IPS-18c (cell line): ENCODE results near the gene DENND4A.
A peak's percentile ranks its signal among the peaks of the same experiment; 100 is the strongest.
"Not testable (repeated sequence)": the region's sequence is repeated elsewhere in the genome, so short reads cannot be mapped to it uniquely, and the experiment has no call there.

ENCODE experiments used
- H3K4me3 ChIP-seq: 2 replicates; pipeline ENCODE4 v1.7.0; 2013; ENCODE audit warnings: low read depth, mild to moderate bottlenecking, low read length, moderate library complexity; ENCODE audit not compliant: insufficient read depth
- H3K9me3 ChIP-seq: one replicate; pipeline ENCODE4 v1.6.1; 2013; ENCODE audit warnings: mild to moderate bottlenecking, low read length, moderate library complexity; ENCODE audit not compliant: control insufficient read depth, insufficient read depth

Gene DENND4A

DNA sequence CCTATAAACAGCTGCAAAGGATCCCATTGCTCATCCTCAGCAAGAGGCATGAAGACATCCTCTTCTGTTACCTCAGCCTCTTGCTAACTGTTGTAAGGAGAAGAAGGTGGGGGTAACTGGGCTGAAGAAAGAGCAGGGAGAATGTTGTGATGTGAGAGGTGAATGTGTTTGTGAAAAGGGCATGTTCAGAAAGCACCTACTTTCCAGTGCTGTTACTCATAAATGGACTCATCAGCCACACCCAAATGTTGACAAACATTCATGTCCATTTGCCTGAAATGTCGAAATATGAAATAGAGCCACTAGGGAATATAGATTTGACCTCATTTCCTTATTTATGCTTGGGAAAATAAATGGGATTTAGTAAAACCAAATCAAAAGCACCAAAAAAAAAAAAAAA, 157.7 kb downstream of the DENND4A start:
- Histone ChIP-seq H3K9me3 (no peaks in the 10 kb centered on the region), H3K4me3 (no peak overlapping the region)

DNA sequence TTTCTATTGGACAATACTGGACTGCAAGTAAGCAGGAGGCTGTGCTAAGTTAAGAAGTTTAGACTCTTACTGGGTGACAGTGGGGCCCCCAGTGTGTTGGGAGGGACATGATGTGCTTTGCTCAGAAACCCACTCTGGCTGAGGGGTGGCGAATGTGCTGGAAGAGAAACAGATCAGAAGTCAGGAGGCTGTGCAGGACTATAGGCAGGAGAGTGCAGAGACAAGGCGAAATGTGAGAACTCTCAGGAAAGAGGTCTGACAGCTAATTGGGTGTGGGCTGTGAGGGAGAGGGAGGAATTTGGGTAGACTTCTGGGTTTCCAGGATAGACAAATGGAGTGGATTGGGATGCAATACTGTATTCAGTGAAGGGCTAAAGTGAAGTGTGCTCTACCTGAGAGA, 158.3 kb downstream of the DENND4A start:
- Histone ChIP-seq H3K4me3 (no peak overlapping the region), H3K9me3 (no peaks in the 10 kb centered on the region)

DNA sequence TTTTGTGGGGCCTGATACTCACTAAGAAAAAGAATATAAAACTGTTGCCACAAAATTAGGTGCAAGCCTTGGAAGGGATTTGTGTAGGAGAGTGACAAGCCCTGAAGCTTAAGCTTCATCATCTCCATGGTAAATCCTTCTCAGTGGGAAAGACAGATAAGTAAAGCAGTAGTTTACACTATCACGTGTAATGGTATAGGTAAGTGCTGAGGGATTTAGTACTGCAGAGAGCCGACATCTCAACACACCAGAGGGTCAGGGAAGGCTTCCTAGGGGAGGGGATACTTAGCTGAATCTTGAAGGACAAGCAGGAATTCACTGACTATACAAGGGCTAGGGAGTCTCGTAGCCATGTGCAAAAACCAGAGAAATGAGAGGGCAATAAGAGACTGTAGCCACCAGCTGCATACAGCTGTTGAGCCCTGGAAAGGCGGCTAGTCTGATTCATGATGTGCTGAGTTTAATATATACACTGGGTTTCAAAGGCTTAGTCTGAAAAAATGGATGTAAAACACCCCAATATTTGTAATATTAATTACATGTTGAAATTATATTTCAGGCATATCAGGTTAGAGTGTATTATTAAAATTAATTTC, 159.2 kb downstream of the DENND4A start:
- Histone ChIP-seq H3K4me3 (no peak overlapping the region), H3K9me3 (no peaks in the 10 kb centered on the region)

DNA sequence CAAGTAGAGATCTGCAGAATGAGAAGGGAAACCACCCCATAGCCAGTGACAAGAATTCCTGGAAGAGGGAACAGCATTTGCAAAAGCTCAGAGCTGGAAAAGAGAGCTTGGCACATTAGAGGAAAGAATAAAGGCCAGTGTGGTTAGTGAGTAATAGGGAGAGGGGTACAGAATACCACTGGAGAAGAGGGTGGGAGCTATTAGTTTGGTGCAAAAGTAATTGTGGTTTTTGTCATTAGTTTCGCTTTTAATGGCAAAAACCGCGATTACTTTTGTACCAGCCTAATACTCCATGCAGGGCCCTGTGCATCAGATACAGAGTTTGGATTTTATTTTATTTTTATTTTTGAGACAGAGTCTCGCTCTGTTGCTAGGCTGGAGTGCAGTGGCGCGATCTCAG, 160.6 kb downstream of the DENND4A start:
- Histone ChIP-seq H3K4me3 (no peak overlapping the region), H3K9me3 (no peaks in the 10 kb centered on the region)

DNA sequence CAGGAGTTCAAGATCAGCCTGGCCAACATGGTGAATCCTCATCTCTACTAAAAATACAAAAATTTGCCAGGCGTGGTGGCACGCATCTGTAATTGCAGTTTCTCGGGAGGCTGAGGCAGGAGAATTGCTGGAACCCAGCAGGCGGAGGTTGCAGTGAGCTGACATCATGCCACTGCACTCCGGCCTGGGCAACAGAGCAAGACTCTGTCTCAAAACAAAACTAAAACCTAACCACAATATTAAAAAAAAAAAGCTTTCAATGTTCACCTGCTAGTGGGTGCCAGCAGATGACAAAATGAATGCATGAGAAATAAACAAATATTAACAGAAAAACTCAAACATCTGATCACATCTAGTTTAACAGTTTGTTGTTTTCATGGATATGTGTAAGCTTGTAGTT, 161.3 kb downstream of the DENND4A start:
- no peaks in the 10 kb centered on the region for H3K9me3 ChIP-seq
- H3K4me3 ChIP-seq = no peak overlapping the region

DNA sequence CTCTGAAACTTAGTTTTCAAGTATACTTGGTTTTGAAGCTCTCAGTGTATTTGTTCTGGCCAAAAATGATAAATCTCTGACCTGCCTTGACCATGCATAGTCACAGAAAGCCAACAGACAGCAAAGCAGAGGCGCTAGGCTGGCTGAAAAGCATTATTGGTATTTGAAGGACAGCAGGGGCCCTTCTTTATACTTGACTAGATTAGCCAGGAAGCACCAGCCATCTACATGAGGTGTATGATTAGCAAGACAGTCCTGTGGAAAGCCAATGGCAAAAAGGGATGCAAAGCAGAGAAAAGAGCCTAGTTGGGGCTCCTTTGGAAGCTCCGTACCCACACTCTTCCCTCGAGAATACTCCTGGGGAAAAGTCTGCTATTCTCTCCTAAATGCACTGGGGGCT, 162.5 kb downstream of the DENND4A start:
- Histone ChIP-seq H3K9me3 (no peaks in the 10 kb centered on the region), H3K4me3 (no peak overlapping the region)

DNA sequence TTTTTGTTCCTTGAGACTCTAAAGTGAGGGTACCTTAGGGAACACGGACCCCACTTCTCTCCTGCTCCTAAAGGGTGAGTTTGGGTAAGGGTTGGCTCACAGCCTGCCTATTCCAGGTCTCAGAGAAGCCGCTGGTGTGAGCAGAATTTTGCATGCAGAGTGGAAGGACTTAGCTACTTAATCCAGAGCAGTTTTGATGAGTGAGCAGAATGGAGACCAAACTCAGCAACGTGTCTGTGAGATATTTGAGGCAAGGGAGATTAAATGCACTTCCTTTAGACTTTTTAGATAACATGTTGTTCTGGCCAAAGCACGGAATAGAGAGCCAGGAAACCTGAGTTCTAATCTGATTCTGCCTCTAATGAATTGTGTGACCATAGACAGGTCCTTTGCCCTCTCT, 165.2 kb downstream of the DENND4A start:
- H3K9me3 ChIP-seq = no peaks in the 10 kb centered on the region
- no peak overlapping the region for H3K4me3 ChIP-seq

DNA sequence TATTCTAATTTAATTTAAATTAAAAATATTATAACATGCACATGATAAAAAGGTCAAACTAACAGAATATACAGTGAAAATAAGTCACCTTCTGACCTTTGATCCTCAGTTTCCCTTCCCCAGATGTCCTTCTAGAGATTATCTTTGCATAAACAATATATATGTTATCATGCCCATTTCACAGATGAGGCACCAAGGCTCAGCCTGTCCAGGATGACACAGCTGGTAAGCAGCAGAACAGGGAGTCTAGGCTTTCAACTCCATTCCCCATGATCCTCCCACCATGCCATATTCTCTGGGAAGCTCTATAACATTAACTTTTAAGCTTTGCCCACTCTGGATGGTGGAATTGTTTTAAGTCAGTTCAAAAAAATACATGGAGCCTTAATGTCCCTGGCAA, 169.0 kb downstream of the DENND4A start:
- Histone ChIP-seq H3K4me3 (no peak overlapping the region), H3K9me3 (no peaks in the 10 kb centered on the region)

DNA sequence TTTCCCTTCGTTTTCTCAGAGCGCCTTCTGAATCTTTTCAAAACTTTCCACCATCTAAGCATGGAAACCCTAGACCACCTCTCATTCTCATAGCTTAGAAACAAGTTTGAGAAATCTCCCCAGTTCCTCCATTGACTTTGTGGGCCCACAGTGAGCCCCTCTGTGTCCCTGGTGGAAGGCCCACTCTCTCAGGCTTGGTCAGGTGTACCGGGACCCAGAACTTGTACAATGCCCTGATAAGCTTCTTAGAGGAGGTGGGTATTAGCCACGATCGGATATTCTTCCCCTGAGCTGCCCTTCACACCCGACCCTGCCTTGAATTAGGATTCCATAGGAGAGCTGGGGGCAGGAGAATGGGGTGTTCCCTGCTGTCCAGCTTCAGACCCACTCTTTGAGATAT, 170.5 kb downstream of the DENND4A start, which contains the start of gene SLC24A1:
Gene SLC24A1 (plus strand): TSS at position 301 of the 400 bp plus-strand sequence. CDS start 2,143 bp downstream, outside the sequence.
- Histone ChIP-seq H3K9me3 (no peaks in the 10 kb centered on the region), H3K4me3 (no peak within 1 kb of the TSS)

DNA sequence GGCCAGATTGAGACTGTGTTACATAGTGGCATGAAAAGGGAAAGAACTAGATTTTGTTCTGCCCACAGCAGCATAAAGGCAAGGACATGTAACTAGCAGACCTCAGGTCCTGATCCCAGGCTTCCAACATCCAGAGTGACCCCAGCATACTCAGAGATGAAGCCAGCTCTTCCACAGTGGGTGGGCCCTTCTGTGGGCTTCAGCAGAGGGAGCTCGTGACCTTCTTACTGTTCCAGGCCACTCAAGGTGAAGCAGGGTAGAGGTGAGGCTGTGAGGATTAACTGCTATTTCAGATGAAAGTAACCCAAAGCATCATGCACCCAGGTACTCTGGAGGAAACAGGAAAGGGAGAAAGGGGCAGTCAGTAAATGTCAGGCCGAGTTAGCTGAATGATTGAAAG, 171.3 kb downstream of the DENND4A start:
- Histone ChIP-seq H3K4me3 (no peak overlapping the region), H3K9me3 (no peaks in the 10 kb centered on the region)

DNA sequence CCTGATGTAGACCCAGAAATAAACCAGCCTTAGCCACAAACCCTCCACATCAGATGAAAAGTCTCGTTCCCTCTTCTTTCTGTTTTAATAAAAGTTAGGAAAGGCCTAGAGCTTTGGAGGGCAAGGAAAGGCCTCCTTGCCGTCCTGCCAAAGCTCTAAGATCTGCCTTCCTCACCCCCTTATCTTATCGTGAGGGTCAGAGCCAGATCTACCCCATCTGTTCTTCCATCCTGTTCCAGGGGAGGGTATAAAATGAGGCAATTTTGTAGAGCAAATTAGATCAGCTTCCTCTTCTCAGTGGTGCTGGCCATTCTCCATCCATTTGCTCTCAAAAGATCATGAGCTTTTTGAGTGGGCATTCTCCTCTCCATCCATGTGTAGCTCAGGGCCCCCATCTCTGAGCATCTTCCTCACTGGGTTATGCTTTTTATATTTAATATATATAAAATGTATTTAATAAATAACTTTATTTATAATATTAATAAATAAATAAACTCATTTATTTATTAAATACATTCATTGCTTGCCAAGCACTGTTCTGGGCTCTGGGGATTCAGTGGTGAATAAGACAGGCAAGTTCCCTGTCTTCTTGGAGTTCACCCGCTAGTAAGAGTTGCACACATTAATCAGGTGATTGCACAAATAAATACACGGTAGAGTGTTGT, 172.3 kb downstream of the DENND4A start:
- Histone ChIP-seq H3K4me3 (no peak overlapping the region), H3K9me3 (no peaks in the 10 kb centered on the region)

DNA sequence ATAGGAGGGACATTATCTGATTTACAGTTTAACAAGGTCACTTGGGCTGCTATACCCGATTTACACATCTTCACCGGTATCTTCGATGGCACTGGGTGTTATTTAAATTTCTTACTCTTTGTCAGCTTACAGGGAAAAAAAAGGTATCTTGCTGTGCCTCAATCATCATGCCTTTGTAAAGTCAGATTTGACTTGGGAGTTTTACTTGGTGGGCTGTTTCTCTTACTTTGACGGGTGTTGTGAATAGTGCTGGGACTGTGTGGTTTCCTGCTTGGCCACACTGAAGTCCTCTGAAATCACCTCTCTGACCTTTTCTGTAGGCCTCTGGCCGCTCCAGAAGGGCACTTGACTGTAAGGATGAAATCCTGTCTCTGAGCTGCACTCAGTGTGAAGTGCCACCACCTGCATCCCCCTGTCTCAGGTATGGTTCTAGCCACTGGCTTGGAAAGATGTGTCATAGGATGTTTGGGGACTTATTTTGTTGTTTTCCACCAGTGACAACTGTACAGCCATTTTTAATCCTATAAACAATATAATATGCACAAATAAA, 173.5 kb downstream of the DENND4A start:
- H3K9me3 ChIP-seq = no peaks in the 10 kb centered on the region
- no peak overlapping the region for H3K4me3 ChIP-seq

DNA sequence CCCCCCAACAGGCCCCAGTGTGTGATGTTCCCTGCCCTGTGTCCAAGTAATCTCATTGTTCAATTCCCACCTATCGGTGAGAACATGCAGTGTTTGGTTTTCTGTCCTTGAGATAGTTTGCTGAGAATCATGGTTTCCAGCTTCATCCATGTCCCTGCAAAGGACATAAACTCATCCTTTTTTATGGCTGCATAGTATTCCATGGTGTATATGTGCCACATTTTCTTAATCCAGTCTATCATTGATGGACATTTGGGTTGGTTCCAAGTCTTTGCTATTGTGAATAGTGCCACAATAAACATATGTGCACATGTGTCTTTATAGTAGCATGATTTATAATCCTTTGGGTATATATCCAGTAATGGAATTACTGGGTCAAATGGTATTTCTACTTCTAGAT, 176.2 kb downstream of the DENND4A start:
- H3K4me3 ChIP-seq = not testable (repeated sequence)

DNA sequence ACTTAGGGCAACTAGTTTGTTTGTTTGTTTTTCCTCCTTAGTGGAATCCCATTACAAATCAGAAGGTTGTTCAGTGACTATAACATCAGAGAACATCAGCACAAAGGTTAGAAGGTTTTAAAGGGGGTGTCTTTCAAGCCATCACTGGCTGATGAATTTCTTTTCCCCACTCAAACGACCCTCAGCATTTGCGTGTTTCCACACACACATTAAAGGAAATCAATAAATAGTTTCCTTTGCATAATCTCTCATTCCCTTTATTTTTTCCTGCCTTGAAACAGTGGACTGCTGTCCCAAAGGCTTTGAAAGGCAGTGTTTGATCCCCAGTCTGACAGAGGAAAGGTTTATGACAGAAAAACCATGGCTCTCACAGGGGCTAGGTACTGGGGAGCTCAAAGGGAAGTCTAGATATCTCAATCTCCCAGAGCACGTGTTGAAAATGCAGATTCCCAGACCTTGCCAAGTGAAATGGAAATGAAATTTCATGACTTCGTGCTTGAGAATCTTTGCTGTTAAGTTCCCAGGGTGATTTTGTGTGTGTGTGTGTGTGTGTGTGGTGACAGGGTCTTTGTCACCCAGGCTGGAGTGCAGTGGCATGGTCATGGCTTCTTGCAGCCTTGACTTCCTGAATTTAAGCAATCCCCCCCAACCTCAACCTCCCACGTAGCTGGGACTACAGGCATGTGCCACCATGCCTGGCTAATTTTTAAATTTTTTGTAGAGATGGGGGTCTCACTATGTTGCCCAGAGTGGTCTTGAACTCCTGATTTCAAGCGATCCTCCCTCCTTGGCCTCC, 178.9 kb downstream of the DENND4A start:
- no peak overlapping the region for H3K4me3 ChIP-seq
- H3K9me3 ChIP-seq = no peaks in the 10 kb centered on the region

More for the DNA sequence above, 176.2 kb downstream of the DENND4A start:
- H3K9me3 ChIP-seq = not testable (repeated sequence)

DNA sequence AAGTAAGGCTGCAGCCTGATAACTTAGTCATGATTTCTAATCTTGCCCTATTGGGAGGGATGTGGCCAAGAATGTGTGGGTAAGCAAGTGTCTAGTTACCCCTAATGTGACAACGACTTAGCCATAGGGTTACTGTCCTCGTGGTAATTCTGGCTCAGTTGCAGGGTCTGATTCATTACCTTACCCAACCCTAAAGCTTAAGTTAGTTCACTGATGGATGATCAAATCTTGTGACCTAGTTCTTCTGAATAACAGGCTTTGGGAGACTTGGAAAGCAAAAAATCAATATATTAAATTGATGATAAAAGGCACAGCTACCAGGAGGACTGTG, 179.5 kb downstream of the DENND4A start:
- no peak overlapping the region for H3K4me3 ChIP-seq
- H3K9me3 ChIP-seq = no peaks in the 10 kb centered on the region

DNA sequence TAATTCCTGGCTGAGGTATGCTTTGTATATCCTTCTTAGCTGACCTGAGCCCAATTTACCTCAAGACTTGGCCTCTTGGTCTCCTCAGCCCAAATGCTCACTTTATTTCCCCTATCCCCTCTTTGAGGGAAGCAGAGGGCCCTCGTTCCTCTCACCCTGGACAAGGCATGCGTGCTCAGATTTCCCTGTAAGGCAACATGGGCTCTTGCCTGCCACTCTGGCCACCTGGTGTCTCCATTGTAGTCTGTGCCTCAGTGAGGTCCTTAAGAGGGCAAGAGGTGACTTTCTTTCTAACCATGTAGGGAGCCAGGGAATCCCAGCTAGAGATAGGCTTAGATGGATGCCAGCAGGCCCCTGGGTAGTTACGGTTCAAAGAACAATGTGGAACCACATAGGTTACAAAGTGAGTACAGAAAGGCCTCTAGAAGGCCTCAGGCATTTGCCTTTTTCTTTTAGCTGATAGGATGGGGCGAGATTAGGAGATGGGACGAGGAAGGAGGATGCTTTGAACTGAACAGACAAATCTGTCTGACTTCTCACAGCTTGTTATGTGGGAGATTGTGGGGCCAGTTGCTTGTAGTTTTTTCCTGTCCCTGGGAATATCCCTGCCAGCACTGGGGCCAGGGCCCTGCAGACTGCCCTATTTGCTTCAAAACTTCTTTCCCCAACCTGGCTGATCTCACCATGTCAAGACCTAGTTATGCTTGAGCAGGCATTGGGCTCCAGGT, 180.0 kb downstream of the DENND4A start:
- H3K4me3 ChIP-seq = peak overlapping the region; percentile 94; the same call in 1 of the 2 replicates
- H3K9me3 ChIP-seq = no peaks in the 10 kb centered on the region

DNA sequence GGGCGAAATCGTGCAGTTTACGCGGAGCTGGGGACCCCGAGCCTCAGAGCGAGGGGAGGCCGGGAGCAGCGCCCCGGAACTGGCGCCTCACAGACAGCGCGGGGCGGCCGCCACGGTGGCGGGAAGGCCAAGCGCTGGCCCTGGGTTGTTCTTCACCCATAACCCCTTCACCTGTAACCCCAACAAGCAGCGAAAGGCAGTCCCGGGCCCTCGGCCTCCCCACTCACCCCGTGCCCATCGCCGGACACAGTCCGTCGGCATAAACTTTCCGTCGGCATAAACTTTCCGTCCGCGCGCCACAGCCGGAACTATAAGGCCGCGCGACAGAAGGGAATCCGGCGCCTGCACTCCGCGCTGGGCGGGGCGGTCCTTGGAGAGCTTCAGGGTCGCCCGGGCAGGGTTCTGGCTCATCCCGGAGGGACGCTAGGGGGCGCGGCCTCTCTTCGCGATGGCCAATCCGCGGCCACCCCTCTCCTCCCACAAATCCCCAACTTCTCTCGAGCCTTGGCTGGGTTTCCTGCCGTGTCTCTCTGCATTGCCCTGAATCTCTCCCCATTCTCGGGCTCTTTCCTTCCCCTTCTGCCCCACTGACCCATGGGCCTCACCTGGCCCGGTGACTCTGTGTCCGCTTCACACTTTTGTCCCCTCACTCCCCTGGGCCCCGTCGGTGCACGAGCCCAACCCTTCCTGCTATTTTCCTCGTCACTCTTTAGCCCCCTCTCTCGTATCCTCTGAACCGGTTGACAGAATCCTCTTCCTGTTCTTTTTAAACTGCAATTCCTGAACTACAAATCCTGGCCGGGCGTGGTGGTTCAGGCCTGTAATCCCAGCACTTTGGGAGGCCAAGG, 181.0 kb downstream of the DENND4A start, which contains the start of gene INTS14:
Gene INTS14 (minus strand): TSS at position 261 of the 848 bp plus-strand sequence. CDS start 3,751 bp downstream, outside the sequence.
- Histone ChIP-seq H3K9me3 (no peaks in the 10 kb centered on the region), H3K4me3 (peak within 1 kb of the TSS; percentile 94)
